H9 (cell line): ENCODE results near the gene TRAFD1. TPM values are rescaled to one million over a fixed set of nuclear protein-coding genes. Genes with fewer than 3 reads are reported as not detected.

Source experiments
- DNase-seq: peaks from one replicate; pipeline ENCODE4 v3.0.0-alpha.2; 2017
- H2AFZ ChIP-seq: one replicate; pipeline ENCODE4 v1.6.1; 2013; ENCODE audit warnings: mild to moderate bottlenecking, low read length, control low read depth, moderate library complexity
- H2AK5ac ChIP-seq: 2 replicates; pipeline ENCODE4 v1.6.1; 2013; ENCODE audit warnings: low read length, control low read depth, mixed read lengths; ENCODE audit not compliant: insufficient read length
- H2BK120ac ChIP-seq: one replicate; pipeline ENCODE4 v1.6.1; 2013; ENCODE audit warnings: low read depth, mild to moderate bottlenecking, low read length, control low read depth, inconsistent platforms; ENCODE audit not compliant: poor library complexity, severe bottlenecking
- H2BK12ac ChIP-seq: 2 replicates; pipeline ENCODE4 v1.6.1; 2013; ENCODE audit warnings: low read length, control low read depth, mixed read lengths, low read depth; ENCODE audit not compliant: insufficient read length
- H2BK15ac ChIP-seq: 2 replicates; pipeline ENCODE4 v1.6.1; 2013; ENCODE audit warnings: low read depth, low read length, control low read depth
- H2BK20ac ChIP-seq: one replicate; pipeline ENCODE4 v1.6.1; 2013; ENCODE audit warnings: low read depth, mild to moderate bottlenecking, low read length, control low read depth, inconsistent platforms; ENCODE audit not compliant: poor library complexity, severe bottlenecking
- H2BK5ac ChIP-seq: 2 replicates; pipeline ENCODE4 v1.6.1; 2013; ENCODE audit warnings: low read length, control low read depth, mixed read lengths; ENCODE audit not compliant: insufficient read length
- H3K14ac ChIP-seq: 2 replicates; pipeline ENCODE4 v1.6.1; 2013; ENCODE audit warnings: low read length, control low read depth; ENCODE audit not compliant: insufficient read depth
- H3K18ac ChIP-seq: 2 replicates; pipeline ENCODE4 v1.6.1; 2013; ENCODE audit warnings: low read depth, mild to moderate bottlenecking, mixed read lengths, low read length, control low read depth; ENCODE audit not compliant: insufficient read length
- H3K23ac ChIP-seq: 2 replicates; pipeline ENCODE4 v1.6.1; 2013; ENCODE audit warnings: low read length, control low read depth, mixed read lengths, low read depth; ENCODE audit not compliant: insufficient read length
- H3K23me2 ChIP-seq: 2 replicates; pipeline ENCODE4 v1.6.1; 2013; ENCODE audit warnings: low read depth, mild to moderate bottlenecking, mixed read lengths, low read length, control low read depth; ENCODE audit not compliant: insufficient read length, poor library complexity, severe bottlenecking
- H3K27ac ChIP-seq: 2 replicates; pipeline ENCODE4 v1.5.1; 2013; ENCODE audit warnings: low read length, control low read depth, mixed read lengths, low read depth; ENCODE audit not compliant: insufficient read length
- H3K27me3 ChIP-seq: 2 replicates; pipeline ENCODE4 v1.6.1; 2013; ENCODE audit warnings: low read length, control low read depth, inconsistent platforms; ENCODE audit not compliant: insufficient read depth
- H3K4ac ChIP-seq: 2 replicates; pipeline ENCODE4 v1.6.1; 2013; ENCODE audit warnings: low read depth, mild to moderate bottlenecking, control low read depth, inconsistent platforms, low read length, moderate library complexity
- H3K4me1 ChIP-seq: 2 replicates; pipeline ENCODE4 v1.6.1; 2013; ENCODE audit warnings: low read length, control low read depth, inconsistent platforms; ENCODE audit not compliant: insufficient read depth
- H3K4me2 ChIP-seq: 2 replicates; pipeline ENCODE4 v1.6.1; 2013; ENCODE audit warnings: low read length, control low read depth, mixed read lengths; ENCODE audit not compliant: insufficient read length, insufficient read depth
- H3K56ac ChIP-seq: 2 replicates; pipeline ENCODE4 v1.6.1; 2013; ENCODE audit warnings: low read depth, mild to moderate bottlenecking, mixed read lengths, low read length, control low read depth; ENCODE audit not compliant: insufficient read length
- H3K79me1 ChIP-seq: 2 replicates; pipeline ENCODE4 v1.6.1; 2013; ENCODE audit warnings: low read depth, mild to moderate bottlenecking, moderate library complexity, low read length, control low read depth, inconsistent platforms; ENCODE audit not compliant: insufficient read depth, poor library complexity, severe bottlenecking
- H3K79me2 ChIP-seq: 2 replicates; pipeline ENCODE4 v1.6.1; 2013; ENCODE audit warnings: low read length, control low read depth, inconsistent platforms; ENCODE audit not compliant: insufficient read depth
- H3K9ac ChIP-seq: 2 replicates; pipeline ENCODE4 v1.6.1; 2013; ENCODE audit warnings: low read length, control low read depth, mixed read lengths; ENCODE audit not compliant: insufficient read length; ENCODE audit errors: extremely low read depth
- H3K9me3 ChIP-seq: one replicate; pipeline ENCODE4 v1.6.1; 2013; ENCODE audit warnings: low read depth, low read length, inconsistent platforms; ENCODE audit not compliant: control insufficient read depth
- H3T11ph ChIP-seq: one replicate; pipeline ENCODE4 v1.6.1; 2013; ENCODE audit warnings: mild to moderate bottlenecking, low read length, control low read depth, inconsistent platforms
- H4K20me1 ChIP-seq: one replicate; pipeline ENCODE4 v1.6.1; 2013; ENCODE audit not compliant: control insufficient read depth, insufficient read length, insufficient read depth
- H4K5ac ChIP-seq: 2 replicates; pipeline ENCODE4 v1.6.1; 2013; ENCODE audit warnings: low read depth, mild to moderate bottlenecking, mixed read lengths, low read length, control low read depth; ENCODE audit not compliant: insufficient read length
- H4K8ac ChIP-seq: replicated peaks from 2 replicates; pipeline ENCODE4 v1.6.1; 2013; ENCODE audit warnings: low read length, control low read depth, mixed read lengths, low read depth; ENCODE audit not compliant: insufficient read length
- H4K91ac ChIP-seq: 2 replicates; pipeline ENCODE4 v1.6.1; 2013; ENCODE audit warnings: low read depth, mild to moderate bottlenecking, moderate library complexity, mixed read lengths, low read length, control low read depth; ENCODE audit not compliant: insufficient read length
- H3K27ac Mint-ChIP-seq, 3 experiments: 2 replicates in 2 of 3; 3 replicates in 1 of 3; pipeline ENCODE4 v1.8.0; 2020 to 2021; ENCODE audit warnings: mixed read lengths in 3 of 3, mild to moderate bottlenecking in 1 of 3, moderate library complexity in 1 of 3
- H3K27me3 Mint-ChIP-seq: 2 replicates; pipeline ENCODE4 v1.8.0; 2021; ENCODE audit warnings: low read depth, mild to moderate bottlenecking, moderate library complexity, mixed read lengths
- H3K36me3 Mint-ChIP-seq, 3 experiments: 2 replicates in 2 of 3; 3 replicates in 1 of 3; pipeline ENCODE4 v1.8.0; 2020 to 2021; ENCODE audit warnings: low read depth in 3 of 3, mixed read lengths in 3 of 3; ENCODE audit not compliant: insufficient read depth in 1 of 3
- H3K4me1 Mint-ChIP-seq, 2 experiments: 2 replicates each; pipeline ENCODE4 v1.8.0; 2020; ENCODE audit warnings: mixed read lengths in 2 of 2
- H3K4me3 Mint-ChIP-seq, 2 experiments: 2 replicates in 1 of 2; 3 replicates in 1 of 2; pipeline ENCODE4 v1.8.0; 2020 to 2021; ENCODE audit warnings: mild to moderate bottlenecking in 2 of 2, mixed read lengths in 2 of 2, moderate library complexity in 1 of 2
- H3K9me3 Mint-ChIP-seq, 2 experiments: 2 replicates in 1 of 2; 3 replicates in 1 of 2; pipeline ENCODE4 v1.8.0; 2020; ENCODE audit warnings: mild to moderate bottlenecking in 2 of 2, mixed read lengths in 2 of 2, moderate library complexity in 1 of 2
- WGBS: extraction: QIAGEN DNeasy Blood & Tissue Kit; methylation state at CpG from one replicate; pipeline ENCODE4 v1.1.7; 2013; ENCODE audit warnings: missing lambda C conversion rate, low lambda C conversion rate, mixed read lengths; ENCODE audit not compliant: insufficient read length; ENCODE audit errors: extremely low coverage; 5-methylcytosine and 5-hydroxymethylcytosine counted together
- total RNA-seq: library from RNA; stranded (reverse); gene quantifications from 2 replicates; pipeline ENCODE4 v1.2.1, GENCODE V29; 2021
- TF ChIP-seq, protein P1 (sequence below): fragments of 200-600 bp; sonication (generic); conservative IDR thresholded peaks from 3 replicates; pipeline ENCODE4 v1.8.0; 2021; ENCODE audit warnings: antibody characterized with exemption, mild to moderate bottlenecking

TRAFD1 gene
- total RNA-seq, 1 experiment from 2014 or later: 32.0 TPM

DNA sequence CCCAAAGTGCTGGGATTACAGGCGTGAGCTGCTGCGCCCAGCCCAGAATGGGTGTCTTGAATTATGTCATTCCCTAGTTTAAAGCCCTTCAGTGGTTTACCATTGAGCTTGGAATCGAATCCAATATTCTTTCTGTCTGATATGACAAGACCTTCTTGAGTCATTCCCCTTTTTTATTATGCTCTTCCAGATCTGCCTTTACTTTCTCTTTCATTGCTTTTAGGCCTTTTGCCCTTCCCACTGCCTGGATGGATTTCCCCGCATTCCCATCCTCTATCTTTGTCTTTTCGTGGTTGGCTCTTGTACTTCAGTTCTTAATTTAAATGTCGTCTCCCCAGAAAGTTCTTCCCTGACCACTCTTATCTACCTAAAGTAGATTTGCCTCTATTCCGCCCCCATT is 1.6 kb downstream of the TRAFD1 start:
- no peaks in the 10 kb centered on the region for H3K27me3 Mint-ChIP-seq
- Histone ChIP-seq H4K5ac (no peak overlapping the region), H4K20me1 (no peaks in the 10 kb centered on the region), H4K8ac (no peak overlapping the region), H2AFZ (no peak overlapping the region), H3T11ph (no peak overlapping the region), H3K23ac (no peak overlapping the region), H3K4me2 (no peak overlapping the region), H2BK15ac (no peak overlapping the region), H2BK5ac (no peak overlapping the region), H3K23me2 (peaks cover 8% of the 10 kb centered on the region), H3K27me3 (no peaks in the 10 kb centered on the region), H2BK20ac (no peak overlapping the region), H4K91ac (no peak overlapping the region), H3K9ac (no peak overlapping the region), H3K79me1 (no peaks in the 10 kb centered on the region), H3K9me3 (no peaks in the 10 kb centered on the region), H3K4me1 (no peaks in the 10 kb centered on the region), H3K4ac (no peak overlapping the region), H3K14ac (no peak overlapping the region), H2BK120ac (no peak overlapping the region), H3K56ac (no peak overlapping the region), H3K18ac (no peak overlapping the region), H3K79me2 (no peaks in the 10 kb centered on the region; the same call in 1 of the 2 replicates), H2AK5ac (no peak overlapping the region), H2BK12ac (no peak overlapping the region), H3K27ac (no peak overlapping the region)
- no peaks in the 10 kb centered on the region for H3K36me3 Mint-ChIP-seq
- peak overlapping the region; percentile 83 to 89 for H3K4me3 Mint-ChIP-seq
- no peak for DNase-seq
- H3K4me1 Mint-ChIP-seq: peaks cover 23 to 24% of the 10 kb centered on the region in 2 experiments
- no CpG with 5 or more reads among the region's 7 CpGs for WGBS
- no peaks in the 10 kb centered on the region for H3K9me3 Mint-ChIP-seq
- no peak overlapping the region for H3K27ac Mint-ChIP-seq
- TF ChIP-seq, protein P1, sequence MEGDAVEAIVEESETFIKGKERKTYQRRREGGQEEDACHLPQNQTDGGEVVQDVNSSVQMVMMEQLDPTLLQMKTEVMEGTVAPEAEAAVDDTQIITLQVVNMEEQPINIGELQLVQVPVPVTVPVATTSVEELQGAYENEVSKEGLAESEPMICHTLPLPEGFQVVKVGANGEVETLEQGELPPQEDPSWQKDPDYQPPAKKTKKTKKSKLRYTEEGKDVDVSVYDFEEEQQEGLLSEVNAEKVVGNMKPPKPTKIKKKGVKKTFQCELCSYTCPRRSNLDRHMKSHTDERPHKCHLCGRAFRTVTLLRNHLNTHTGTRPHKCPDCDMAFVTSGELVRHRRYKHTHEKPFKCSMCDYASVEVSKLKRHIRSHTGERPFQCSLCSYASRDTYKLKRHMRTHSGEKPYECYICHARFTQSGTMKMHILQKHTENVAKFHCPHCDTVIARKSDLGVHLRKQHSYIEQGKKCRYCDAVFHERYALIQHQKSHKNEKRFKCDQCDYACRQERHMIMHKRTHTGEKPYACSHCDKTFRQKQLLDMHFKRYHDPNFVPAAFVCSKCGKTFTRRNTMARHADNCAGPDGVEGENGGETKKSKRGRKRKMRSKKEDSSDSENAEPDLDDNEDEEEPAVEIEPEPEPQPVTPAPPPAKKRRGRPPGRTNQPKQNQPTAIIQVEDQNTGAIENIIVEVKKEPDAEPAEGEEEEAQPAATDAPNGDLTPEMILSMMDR: no peak
